KOPT-K1 (cell line): ENCODE data around the gene TBC1D1.

Source experiments
- H3K27ac ChIP-seq: fragments of 200-600 bp; sonication (generic); 2 replicates; pipeline ENCODE4 v1.5.1; 2016; ENCODE audit warnings: antibody characterized with exemption, mild to moderate bottlenecking, low read depth, low read length; ENCODE audit not compliant: poor library complexity, severe bottlenecking
- H3K36me3 ChIP-seq: fragments of 200-600 bp; sonication (generic); 2 replicates; pipeline ENCODE4 v1.5.1; 2017; ENCODE audit warnings: antibody characterized with exemption, mild to moderate bottlenecking, low read length, moderate library complexity; ENCODE audit not compliant: insufficient read depth
- H3K9me3 ChIP-seq: fragments of 200-600 bp; sonication (generic); 2 replicates; pipeline ENCODE4 v1.5.1; 2017; ENCODE audit warnings: antibody characterized with exemption, low read length, mild to moderate bottlenecking; ENCODE audit not compliant: insufficient read depth, poor library complexity, severe bottlenecking

The TBC1D1 gene

DNA sequence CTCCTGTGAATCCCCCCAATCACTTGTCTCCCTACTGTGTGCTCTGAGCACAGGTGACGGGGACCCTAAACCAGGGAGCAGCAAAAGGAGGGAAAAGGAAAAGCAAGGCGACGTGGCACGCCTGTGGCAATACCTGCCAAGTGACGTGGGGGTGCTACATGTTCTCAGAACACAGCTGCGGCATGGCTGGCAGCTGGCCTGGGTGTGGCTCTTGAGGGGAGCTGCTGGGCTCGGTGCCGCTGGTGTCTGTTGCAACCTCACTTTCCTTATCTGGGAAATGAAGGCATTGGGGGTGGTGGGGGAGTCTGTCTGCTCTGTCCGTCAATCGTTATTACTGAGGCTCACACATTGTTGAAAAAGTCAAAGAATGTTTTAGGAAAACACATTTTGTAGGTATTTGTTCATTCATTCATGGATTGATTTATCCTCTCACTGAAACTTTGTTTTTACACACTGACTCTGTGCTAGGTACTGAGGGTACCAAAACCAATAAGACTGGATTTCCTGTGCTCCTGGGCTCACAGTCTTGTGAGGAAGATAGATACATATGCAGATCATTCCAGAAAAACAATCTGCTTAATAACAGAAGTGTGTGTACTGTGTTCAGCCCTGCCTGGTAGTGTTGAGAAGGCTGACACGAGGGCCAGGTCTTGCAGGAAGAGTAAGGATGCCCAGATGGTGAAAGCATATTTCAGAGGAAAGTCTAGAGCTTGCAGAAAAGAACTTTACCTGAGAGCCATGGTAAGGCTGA, 286.9 kb downstream of the TBC1D1 start:
- Histone ChIP-seq H3K36me3 (no peaks in the 10 kb centered on the region), H3K27ac (peak overlapping the region; percentile 44), H3K9me3 (no peaks in the 10 kb centered on the region)

GRCh38 chr4:38178392-38178995, 287.6 kb downstream of the TBC1D1 start:
- Histone ChIP-seq H3K9me3 (no peaks in the 10 kb centered on the region), H3K36me3 (no peaks in the 10 kb centered on the region), H3K27ac (no peak overlapping the region)

DNA sequence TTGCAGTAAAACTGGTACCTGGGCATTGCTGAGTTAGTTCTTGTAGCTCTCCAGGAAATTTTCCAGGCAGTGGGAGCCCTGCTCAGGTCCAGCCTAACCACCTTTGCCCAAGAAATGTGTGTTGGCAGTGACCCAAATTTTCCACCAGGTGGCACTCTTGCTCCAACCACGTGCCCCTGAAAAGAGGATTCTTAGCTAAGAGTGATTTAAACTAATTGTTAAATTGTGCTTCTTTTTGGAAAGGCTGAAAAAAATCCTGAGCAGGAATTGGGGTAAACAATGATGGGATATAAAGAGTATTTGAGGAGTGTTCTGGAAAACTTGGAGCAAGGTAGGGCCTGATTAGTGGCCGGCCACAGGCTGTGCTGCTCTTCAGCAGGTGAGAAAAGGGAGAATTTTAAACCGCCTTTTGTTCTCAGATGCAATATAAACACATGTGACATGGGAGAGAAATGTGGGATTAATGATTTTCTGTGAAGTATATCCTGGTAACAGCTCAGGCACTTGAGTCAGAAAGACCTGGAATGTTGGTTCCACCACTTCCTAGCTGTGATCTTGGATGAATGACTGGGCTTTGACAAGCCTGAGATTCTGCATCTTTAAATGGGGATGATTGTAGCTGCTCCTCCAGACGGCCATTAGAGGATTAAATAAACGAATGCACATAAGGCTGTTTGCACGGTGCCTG, 288.9 kb downstream of the TBC1D1 start:
- no peaks in the 10 kb centered on the region for H3K9me3 ChIP-seq
- no peaks in the 10 kb centered on the region for H3K36me3 ChIP-seq
- H3K27ac ChIP-seq, result no peak overlapping the region

GRCh38 chr4:38180456-38180855, 289.6 kb downstream of the TBC1D1 start:
- no peak overlapping the region for H3K27ac ChIP-seq
- H3K36me3 ChIP-seq, result no peaks in the 10 kb centered on the region

DNA sequence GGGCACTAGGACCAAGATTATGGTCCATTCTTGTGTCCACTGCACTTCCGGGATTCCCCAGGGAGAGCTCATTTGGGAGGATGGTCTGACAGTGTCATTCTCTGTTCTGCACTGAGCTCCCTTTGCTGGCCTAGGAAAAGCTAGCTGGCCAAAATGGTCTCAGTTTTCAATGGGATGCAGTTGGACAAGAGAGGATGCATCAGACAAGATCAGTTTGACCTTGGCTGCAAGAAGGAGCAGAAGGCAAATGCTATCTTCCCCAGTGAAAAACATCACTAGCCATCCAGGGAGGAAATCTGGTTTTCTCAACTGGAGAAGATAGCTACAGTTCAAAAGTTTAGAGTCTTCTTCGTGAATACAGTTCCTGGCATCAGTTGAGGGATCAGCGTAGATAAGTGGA, 290.4 kb downstream of the TBC1D1 start:
- no peaks in the 10 kb centered on the region for H3K9me3 ChIP-seq
- H3K36me3 ChIP-seq, result no peaks in the 10 kb centered on the region
- H3K27ac ChIP-seq, result no peak overlapping the region

More at GRCh38 chr4:38180456-38180855, 289.6 kb downstream of the TBC1D1 start:
- no peaks in the 10 kb centered on the region for H3K9me3 ChIP-seq

GRCh38 chr4:38182334-38182998, 291.6 kb downstream of the TBC1D1 start:
- H3K36me3 ChIP-seq, result no peaks in the 10 kb centered on the region
- H3K9me3 ChIP-seq, result no peaks in the 10 kb centered on the region

GRCh38 chr4:38184404-38184803, 293.5 kb downstream of the TBC1D1 start:
- no peaks in the 10 kb centered on the region for H3K9me3 ChIP-seq
- no peak overlapping the region for H3K27ac ChIP-seq
- no peaks in the 10 kb centered on the region for H3K36me3 ChIP-seq

More at GRCh38 chr4:38182334-38182998, 291.6 kb downstream of the TBC1D1 start:
- H3K27ac ChIP-seq, result no peak overlapping the region

GRCh38 chr4:38185406-38186144, 294.7 kb downstream of the TBC1D1 start:
- Histone ChIP-seq H3K36me3 (no peaks in the 10 kb centered on the region), H3K9me3 (no peaks in the 10 kb centered on the region), H3K27ac (no peak overlapping the region)

- H3K9me3 ChIP-seq, result no peaks in the 10 kb centered on the region
- H3K27ac ChIP-seq, result no peak overlapping the region
- H3K36me3 ChIP-seq, result no peaks in the 10 kb centered on the region
Measured at GRCh38 chr4:38188136-38188535, 297.3 kb downstream of the TBC1D1 start.

- Histone ChIP-seq H3K27ac (no peak overlapping the region), H3K36me3 (no peaks in the 10 kb centered on the region), H3K9me3 (no peaks in the 10 kb centered on the region)
Measured at GRCh38 chr4:38188631-38189101, 297.8 kb downstream of the TBC1D1 start.
